DMS 273 (cell line): Measurements from ENCODE around the gene CRYL1.

Experiments
- DNase-seq: peaks from one replicate; lab custom pipeline; 2025; ENCODE audit not compliant: unreplicated experiment; lab: John Stamatoyannopoulos, UW

The CRYL1 gene

DNA sequence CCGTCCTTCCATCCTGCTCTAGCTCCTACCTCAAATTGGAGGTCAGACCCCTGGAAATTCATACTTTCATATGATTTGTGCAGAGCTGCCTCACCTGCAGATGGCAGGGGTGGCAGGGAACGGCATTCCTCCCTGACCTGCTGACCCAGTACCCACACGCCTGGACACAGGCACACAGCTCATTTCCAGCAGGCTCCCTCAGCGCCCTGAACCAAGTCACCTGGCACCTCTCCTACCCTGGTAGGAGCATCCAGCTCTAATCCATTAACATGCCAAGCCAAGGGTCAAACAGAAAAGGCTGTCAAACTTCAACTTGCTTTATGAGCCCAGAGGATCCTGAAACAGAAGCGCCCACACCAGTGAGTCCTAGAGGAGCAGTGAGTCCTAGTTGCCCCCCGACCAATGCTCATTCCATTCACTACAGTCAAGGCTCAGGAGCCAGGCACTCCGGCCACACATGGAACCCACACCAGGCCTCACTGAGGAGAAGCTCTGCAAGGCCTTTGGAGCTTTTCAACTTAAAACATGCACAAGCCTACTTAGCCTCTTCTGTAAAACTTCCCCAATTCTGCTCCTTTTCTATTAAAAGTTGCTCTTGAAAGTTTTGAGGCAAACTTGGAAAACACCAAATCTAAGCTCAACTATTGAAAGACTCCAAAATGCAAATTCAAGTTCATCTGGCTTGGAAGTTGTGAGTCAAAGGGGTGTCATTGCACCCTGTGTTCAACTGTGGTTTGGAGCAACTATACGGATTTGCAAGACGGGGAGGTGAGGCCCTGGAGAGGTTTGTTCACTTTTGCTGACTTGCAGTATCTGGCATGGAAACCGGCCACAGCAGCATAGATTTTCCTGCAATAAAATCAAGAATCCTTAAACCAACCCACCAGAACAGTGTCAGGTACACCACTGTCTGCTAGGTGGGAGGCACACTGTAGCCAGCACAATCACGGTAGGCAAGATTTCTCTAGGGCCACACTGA lies 96.7 kb downstream of the CRYL1 start:
- no peak for DNase-seq

DNA sequence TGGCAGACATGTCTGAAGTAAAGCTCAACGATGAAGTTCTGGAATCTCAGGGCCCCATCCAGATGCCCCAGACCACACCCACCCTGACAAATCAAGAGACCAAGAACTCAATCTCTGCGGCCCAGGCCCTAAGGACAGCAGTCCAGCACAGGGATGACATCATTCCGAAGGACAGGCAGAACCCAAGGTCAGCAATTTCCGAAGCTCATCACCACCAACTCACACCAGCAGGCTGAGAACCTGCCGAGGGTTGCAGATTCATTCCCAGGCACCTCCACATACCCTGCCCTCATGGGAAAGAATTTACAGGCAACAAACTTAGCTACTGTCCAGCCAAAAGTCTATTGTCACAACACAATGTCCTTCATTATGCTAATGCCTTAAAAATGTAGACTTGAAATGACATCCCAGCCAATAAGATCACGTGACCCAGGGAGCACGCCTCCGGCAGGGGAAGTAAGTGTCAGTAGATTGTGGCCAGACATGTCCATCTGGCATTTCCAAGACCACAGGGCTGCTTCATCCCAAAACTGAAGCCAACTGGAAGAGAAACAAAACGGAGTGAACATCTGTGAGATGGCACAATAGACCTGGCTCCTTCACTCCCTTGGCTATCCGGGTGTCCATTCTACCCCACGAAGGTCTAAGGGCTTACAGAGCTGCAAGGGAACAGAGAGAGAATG lies 98.8 kb downstream of the CRYL1 start:
- DNase-seq: no peak

DNA sequence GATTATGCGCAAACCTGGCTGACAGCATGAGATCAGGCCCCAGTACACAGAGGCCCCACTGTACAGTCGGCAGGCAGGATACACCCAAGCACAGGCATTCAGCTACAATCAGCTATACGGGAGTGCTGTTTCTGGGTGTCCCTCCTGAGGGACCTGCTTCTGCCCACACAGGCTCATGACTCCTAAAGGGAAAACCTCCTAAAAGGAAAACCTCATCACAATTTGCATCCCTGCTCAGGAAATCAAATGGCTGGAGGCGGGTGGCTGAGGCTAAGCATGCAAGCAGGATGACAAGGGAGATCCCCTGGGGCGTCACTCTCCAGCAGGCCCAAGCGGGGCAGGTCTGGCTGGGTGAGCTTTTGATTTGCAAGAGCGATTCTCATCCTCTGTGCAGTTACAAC lies 99.8 kb downstream of the CRYL1 start:
- DNase-seq: no peak

DNA sequence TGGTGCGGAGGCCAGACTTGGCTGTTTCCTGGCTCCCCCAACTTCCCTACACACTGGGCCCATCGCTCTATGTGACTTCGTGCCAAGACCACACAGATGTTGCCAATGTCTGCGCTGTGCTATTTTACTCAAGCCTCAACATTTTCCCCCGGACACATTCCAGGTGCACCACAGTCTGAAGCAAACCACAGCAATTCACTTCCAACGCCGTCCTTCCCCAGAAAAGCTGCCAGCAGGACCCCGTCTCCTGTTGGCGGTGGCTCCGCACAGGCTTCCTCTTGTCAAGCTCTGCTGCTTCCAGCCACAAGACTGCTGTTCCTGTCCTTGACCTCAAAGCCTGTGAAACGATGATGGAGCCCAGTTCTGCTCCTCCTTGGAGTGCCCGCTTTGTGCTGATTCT lies 100.7 kb downstream of the CRYL1 start:
- DNase-seq: no peak

DNA sequence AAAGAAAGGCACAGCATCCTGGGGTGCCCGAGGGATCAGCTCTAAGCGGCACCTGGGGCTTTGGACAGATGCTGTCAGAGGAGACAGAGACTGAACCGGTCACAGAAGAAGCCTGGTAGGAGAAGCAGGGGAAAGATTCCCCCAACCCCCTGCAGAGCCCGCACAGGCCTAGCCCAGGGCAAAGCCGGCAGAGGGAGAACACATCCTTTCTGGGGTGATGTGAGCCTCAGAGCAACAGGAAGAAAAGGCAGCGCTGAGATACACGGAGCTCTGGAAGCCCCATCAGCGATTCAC lies 101.2 kb downstream of the CRYL1 start:
- DNase-seq: no peak

DNA sequence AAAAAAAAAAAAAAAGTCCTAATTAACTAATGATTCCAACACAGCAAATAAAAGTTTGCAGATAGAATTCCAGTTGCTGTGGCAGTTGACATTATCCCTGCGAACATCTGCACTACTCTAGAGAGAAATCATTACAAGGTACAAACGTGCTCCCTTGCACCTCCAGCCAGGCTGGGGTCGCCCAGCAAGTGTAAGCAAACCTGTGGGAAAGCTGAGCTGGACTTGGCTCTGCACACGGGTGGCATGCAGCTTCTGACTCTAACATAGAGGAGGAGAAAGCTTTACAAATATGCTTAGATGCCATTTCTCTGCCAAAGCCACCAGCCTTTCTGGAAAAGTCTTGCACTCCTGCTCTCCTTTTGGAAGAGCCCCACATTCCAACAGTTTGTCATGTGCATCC lies 103.3 kb downstream of the CRYL1 start:
- no peak for DNase-seq

- no peak for DNase-seq
Measured at GRCh38 chr13:20420938-20421337, 104.7 kb downstream of the CRYL1 start.

DNA sequence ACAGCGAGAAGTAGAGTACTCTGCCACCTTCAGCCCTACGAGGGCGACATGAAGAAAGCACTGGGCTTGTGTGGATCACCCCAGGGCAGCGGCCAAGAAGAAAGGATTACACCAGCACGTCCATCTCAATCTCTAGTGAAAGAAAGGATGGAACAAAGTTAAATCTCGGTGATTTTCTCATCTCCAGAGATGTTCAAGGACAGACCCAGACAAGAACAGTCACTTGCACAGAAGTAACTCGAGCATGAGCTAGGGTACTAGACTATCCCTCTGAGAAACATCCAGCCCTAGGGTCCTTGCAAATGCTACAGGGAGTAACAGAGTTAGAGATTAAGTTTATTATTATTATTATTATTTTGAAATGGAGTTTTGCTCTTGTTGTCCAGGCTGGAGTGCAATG lies 106.7 kb downstream of the CRYL1 start:
- no peak for DNase-seq

DNA sequence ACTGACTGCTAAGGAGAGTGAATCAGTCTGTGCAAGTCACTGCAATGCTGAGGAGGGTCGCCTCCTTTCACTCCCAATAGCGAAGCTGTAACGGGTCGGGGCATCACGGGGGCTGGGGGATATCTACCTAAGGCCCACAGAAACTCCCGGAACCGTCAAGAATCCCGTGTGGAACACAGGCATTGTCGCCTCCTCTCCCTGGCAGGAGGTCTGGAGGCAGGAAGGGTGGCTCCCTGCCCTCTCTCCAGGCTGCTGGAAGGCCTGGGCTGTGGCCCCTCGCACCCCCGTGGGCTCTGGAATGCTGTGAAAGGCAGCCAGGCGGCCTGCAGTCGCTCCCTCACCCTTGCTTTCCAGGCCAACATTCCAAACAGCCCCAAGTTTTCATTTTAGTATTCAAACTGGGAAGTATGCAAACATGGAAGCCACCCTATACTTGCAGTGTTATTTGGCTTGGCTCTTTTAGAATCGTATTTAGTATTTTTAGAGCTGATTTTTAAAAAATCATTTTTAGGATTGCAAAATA lies 109.4 kb downstream of the CRYL1 start:
- DNase-seq: no peak

DNA sequence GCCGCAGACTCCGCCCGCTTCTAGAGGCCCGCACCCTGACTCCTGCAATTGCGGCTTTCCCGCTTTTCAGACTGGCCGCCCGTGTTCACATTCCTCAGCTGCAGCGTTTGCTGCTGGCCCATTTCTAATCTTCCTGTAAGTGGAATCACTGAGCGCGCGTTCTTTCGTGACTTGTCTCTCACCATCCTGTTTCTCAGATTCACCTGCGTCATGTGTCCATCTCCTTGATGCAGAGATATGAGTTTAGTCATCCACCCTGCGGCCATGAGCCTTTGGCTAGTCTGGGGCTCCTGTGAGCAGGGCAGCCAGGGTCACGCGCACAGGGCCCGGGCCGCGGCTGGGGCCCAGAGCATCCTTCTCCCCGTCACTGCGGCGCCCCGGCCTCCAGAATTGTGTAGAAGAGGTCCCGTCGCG lies 110.0 kb downstream of the CRYL1 start:
- no peak for DNase-seq

DNA sequence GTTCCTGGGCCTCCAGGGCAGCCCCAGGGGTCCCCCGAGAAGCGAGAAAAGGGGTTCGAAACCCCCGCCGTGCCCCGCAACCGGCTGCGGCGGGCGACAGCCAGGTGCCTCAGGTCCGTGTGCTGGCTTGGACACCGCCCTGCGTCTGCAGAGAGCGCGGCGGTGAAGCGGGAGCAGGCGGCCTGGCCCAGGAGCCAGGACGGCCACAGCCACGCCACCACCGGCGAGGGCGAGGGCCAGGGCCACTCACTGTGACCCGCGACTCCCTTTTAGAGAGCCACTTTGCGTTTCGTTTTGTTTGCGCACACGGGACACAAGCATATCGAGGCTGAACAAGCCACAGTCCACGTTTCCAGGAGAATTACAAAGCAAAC lies 110.4 kb downstream of the CRYL1 start:
- DNase-seq: no peak

DNA sequence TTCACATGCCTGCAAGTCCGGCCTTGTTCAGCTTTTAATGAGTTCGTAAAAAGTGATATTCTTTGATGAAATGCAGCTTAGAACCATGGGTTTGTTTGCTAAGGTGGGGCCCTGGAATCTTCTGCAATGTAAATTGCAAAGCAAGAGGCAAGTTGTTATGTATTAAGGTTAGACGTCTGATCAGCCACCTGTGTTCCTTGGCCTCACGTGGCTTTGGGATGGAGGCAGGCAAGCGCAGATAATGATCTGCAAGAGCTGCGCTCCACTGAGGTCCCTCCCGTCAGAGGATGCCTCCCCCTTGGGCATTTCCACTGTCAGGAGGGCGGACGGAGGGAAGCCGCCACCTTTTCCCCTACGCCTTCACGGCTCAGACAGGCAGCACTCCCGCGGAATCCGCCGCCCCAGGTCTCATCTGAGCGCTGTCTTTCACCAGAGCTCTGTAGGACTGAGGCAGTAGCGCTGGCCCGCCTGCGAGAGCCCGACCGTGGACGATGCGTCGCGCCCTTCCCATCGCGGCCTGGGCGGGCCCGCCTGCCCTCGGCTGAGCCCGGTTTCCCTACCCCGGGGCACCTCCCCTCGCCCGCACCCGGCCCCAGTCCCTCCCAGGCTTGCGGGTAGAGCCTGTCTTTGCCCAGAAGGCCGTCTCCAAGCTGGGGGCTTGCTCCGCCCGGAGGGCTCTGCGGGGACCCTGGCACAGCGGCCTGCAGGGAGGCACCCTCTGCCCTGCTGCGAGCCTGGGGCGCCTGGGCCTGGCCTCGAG lies 110.9 kb downstream of the CRYL1 start:
- no peak for DNase-seq

DNA sequence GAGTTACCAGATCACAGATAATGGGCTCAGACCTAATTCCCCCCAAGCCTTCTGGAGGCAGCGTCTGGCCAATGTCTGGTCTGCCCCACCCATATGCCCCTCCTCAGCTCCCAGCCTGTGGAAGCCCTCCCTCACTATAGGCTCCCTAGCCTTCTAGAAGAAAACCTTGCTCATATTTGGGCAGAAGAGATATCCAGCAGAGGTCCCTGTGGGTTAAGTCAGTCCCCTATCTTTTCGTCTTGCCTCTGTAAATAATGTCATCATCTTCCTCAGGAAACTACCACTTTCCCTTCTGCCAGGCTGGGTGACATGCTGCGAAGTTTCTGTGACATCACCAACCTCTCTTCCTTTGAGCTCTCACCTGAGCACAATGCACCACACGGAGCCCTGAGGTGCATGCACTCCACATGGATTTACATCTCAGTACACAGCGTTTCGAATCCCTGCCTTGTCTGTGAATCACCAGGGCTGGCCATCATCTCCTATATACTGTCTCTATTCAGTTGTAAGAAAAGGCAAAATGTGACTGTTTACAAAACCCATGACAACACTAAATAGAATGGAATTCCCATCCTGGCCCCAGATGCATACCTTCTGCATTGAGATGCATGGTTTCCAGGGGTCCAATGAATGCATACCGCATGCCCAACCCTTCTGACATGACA lies 112.8 kb downstream of the CRYL1 start:
- DNase-seq: no peak

DNA sequence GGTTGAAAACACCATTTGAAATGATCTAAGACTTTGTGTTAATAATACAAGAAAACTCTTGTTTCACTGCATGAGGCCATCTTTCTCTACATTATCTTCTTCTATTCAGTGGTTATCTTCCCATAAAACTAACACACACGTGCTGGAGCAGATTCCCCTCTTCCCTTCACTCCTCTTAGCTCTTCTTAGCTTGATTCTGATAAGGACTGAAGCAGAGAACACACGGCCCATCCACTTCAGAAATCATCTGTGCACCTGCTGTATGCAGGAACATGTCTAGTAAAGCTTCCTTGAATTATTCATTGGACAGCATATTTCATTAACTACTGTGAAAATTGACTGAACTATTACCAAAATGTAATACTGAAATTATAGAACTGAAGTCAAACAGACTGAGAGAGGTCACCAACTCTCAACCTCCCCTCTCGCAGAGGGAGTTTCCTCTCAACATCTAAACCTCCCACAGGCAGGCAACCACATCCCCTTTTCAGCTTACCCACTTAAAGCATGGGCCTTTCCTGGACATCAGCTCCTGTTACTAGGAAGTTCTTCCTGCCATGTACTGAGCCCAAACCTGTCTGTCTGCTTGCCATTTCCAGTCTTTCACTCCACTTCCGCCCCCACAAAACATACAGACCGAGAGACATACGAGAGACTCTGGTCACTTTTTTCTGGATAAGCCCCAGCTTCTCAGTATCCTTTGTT lies 113.9 kb downstream of the CRYL1 start:
- no peak for DNase-seq

DNA sequence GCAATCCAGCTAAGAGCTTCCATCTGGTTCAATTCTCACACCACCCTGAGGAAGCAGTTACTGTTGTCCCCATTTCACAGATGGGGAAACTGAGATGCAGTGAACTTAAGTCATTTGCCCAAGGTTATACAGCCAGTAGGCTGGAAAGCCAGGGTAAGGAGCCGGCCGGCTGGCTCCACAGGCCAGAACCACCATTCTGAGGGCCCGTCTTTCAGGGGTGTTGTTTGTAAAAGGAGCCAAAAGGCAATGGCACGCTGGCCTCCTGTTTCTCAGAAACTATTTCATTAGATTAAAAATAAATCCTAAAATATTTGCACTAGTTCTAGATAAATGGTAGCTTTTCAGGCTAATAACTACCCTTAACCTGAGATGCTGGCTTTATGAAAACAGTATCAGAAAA lies 114.9 kb downstream of the CRYL1 start:
- no peak for DNase-seq

GRCh38 chr13:20408181-20408580 lies 117.5 kb downstream of the CRYL1 start:
- no peak for DNase-seq

DNA sequence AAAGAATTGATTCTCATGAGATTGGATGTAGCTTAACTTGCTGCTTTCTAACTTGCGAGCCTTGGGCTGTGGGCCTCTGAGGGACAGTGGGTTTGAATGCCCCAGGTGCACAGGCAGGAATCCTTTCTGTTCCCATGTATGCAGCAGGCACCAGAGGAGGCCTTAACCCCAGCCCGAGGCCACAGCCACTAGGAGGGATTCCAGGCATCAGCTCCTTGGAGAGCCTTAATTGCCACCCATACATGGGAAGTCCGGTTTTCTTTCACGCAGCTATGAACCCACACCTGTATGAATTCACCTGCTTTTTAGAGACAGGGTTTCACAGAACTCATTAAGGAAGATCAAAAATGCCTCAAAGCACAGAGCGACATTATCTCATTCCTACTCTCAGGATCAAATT lies 117.9 kb downstream of the CRYL1 start:
- DNase-seq: no peak

DNA sequence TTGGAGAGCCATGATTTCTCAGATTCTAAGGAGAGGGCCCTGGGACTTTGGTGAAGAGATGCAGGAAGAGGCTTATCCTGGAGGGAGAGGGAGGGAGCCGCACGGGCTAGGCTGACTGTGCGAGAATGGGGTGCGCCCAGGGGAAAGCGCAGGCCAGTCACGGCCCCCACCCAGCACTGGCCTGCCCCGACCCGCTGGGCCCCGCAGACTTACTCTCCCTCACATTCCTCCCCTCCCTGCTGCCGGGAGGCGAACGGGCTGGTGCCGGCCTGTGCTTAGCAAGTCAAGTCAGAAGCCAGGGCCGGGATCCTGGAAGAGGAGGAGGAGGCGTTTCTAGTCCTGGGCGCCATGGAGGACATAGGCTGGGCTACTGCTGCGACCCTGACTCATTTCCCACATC lies 120.0 kb downstream of the CRYL1 start:
- no peak for DNase-seq

GRCh38 chr13:20404488-20405222 lies 121.0 kb downstream of the CRYL1 start:
- DNase-seq: no peak

DNA sequence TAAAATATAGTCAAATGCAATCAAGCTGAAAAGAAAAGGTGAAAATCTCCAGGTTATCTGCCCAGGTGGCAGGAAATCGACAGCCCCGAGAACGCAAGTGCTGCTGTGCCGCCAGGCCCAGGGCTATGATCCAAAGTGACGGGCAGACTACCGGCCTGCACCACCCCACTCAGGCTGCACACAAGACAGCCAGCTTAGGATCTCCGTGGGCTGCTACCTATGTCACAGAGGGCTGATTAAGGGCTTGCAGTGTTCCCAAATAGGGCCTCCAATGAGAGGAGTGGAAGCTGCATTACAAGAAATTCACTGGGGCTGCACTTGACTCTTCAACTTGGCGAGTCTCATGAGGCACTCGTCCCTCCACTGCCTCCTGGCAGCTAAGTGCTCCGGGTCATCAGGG lies 121.8 kb downstream of the CRYL1 start:
- no peak for DNase-seq
